NCI-H1930 (cell line): ENCODE measurements around the gene INTS11.

Source experiments
- DNase-seq, 2 experiments: peaks; one replicate each; lab custom pipeline; 2025; lab: John Stamatoyannopoulos, UW

Gene INTS11

DNA sequence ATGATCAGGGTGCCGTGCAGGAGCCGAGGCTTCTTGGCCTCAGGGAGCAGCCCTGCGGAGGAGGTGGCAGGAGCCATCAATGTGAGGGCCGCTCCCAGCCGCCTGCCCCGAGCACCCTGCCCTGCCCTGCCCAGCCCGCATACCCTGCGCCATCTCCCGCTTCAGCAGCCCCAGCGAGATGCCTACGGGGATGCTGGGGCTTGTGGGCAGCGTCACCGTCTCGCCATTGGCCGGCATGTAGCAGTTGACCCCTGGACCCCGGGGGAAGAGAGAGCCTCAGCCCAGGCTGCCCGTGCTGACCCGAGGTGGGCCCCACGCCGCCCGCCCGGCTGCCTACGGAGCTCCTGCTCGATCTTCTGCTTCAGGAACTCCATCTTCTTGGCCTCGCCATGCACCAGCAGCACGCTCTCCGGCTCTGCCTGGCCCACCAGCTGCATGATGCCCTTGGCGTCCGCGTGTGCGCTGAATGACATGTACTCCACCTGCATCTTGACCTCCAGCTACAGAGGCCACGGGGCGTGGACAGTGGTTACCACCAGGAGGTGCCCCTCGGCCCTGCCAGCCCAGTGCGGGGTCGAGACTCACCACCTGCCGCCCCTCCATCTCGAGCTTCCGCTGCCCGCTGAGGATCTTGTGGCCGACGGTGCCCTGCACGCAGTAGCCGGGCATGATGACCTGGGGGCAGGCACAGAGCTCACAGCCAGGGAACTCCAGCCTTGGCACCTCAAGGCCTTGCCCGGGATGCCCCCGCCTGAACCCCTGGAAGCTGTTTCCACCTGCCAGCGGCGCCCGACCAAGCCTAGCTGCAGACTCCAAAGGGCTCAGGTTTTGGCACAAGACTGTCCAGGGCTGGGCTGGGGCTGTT, 11.8 kb downstream of the INTS11 start:
- no peak for DNase-seq

DNA sequence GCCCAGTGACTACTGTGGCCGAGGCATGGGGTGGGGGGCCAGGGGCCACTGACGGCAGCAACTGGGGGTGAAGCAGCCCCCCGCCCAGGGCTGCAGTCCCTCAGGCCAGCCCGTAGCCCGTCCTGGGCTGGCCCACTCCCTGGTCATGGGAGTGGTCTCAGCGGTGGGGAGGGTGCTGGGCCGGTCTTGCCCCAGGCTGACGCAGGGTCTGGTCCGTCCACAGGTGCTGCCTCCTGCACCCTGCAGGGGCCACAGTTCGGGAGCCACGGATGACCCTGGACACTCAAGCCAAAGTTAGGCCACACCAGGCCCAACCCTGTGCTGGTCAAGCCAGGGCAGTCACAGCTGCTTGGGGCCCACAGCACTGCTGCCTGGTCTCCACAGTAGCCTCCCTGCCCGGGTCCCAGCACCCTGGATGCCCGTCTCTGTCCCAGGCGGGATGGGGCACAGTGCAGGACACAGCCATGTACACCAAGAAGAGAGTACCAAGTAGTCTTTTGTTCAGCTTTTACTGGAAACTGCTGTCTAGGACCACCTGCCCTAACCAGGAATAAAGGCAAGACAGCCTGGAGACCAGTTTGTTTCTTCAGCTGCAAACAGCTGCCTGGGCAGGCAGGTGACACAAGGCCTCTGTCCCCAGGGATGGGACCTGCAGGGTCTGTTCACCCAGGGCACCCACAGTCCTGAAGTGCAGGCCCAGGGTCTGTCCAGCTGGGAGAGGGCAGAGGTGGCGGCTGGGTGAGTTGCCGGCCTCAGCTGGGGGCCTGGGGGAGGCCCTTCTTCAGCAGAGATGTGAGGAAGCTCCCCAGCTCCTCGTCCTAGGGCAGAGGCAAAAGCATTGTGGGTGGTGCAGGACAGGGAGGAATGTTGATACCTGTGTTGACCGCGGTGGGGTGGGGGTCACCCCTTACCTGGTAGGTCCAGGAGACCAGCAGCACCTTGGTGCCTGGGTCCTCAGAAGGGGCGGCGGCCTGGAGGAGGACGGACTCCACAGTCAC, 13.1 kb downstream of the INTS11 start:
- no peak for DNase-seq

DNA sequence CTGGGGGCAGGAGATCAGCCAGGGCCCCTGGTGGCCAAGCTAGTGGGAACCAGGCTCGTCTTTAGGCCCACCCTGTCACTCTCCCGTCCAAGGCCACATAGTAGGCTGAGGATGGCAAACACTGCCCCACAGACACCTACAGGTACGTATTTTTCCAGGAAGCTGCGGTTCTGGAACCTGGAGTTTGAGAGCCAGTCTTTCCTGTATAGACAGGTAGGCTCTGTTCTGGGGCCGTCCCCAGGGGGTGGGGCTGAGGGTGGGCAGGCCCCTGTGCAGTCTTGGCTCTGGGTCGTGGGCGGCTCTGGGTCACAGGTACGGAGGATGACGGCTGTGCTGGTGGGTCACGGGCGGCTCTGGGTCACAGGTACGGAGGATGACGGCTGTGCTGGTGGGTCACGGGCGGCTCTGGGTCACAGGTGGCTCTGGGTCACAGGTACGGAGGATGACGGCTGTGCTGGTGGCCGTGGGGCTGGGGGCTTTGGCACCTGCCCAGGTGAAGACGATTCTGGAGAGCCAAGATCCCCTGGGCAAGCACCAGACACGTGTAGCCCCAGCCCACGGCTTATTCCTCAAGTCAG, 13.9 kb downstream of the INTS11 start:
- no peak for DNase-seq

DNA sequence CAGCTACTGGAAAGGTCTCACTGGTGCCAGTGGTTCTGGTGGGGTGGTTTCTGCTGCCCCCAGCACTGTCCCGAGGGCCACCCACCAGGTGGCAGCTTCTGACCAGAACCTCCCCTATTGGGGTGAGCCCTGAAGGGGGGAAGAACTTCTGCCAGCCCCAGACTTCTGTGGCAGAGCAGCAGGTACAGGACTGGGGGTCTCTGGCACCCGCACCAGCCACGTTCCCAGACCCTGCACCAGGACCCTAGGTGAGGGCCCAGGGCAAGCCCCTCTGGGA, 14.4 kb downstream of the INTS11 start:
- DNase-seq: no peak

DNA sequence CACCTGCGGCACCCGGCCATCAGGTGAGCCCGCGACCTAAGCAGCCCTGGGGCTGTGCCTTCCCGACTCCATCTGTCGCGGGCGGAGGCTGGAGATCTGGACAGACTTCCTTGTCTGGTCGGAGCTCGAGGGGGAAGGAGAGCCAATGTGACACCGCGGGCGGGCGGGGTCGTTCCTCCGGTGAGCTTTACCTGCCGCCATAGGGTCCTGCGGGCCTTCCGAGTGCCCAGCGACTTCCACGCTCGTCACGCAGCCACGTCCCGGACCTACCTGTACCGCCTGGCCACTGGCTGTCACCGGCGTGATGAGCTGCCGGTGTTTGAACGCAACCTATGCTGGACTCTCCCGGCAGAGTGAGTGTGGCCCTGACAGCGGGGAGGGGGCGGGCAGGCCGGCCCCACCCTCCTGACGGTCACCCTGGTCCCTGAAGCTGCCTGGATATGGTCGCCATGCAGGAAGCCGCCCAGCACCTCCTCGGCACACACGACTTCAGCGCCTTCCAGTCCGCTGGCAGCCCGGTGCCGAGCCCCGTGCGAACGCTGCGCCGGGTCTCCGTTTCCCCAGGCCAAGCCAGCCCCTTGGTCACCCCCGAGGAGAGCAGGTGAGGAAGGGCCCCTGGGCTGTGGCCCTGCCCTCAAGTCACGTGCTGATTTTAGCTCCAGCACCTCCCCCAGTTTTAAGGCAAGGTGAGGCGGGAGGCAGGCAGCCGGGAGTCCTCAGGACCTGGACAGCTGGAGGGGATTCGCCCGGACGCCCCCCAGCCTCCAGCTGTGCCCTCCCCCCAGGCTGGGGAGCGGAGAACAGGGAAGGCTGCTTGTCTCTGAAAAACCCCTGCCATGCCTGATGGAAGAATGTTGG, 15.0 kb downstream of the INTS11 start:
- DNase-seq: no peak

DNA sequence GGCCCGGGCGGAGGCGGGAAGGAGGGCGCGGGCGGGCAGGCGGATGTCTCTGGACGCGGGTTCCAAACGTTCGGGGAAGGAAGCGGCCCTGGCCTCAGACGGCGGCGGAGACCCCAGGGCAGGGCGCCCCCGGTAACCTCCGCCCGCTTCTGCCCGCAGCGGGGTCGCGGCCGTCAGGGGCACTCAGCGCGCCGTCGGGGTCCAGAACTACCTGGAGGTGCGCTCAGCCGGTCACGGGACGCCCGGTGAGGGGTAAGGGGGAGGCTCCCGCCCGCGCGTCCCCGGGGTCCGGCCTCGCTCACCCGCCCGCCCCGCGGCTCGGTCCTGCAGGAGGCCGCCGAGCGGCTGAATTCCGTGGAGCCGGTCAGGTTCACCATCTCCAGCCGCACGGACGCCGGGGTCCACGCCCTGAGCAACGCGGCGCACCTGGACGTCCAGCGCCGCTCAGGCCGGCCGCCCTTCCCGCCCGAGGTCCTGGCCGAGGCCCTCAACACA, 15.7 kb downstream of the INTS11 start:
- DNase-seq: no peak

DNA sequence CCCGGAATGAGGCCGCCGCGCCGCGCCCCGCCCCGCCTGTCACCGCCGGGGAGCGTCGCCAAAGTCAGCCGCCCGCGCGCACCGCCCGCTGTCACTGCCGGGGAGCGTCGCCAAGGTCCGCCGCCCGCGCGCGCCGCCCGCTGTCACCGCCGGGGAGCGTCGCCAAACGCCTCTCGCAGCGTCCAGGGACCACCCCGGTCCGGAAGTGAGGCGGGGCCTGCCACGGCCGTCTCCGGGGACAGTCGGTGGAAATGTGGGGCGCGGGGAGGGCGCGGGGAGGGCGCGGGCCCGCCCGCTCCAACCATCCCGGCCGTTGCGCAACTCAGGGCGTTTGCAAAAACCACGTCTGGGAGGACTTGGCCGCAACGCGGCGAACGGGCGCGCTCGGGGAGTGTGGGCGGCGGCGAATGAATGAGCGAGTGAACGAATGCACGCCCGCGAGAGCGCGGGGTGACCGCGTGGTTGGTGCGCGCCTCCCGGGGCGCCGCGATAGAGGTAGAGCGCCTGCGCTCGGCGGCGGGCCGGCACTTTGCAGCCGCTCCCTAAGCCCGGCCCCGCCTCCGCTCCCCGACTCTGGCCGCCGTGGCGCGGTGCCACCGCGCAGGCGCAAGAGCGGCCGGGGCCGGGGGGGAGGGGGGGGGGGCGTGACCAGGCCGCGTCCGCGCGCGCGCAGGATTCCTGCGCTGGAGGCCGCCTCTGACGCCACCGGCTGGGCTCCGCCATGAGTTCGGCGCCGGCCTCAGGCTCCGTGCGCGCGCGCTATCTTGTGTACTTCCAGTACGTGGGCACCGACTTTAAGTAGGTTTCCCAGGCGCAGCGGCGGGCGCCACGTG, 16.3 kb downstream of the INTS11 start, which contains the start of the genes ACAP3 and PUSL1:
Gene ACAP3, minus strand, starts transcription at position 8 of the 833 bp plus-strand sequence. CDS start 115 bp downstream, outside the sequence.
Gene PUSL1, plus strand, starts transcription at position 675 of the 833 bp plus-strand sequence. Its CDS starts 47 bp downstream, at position 722.
- DNase-seq: peak; percentile 80 to 92

DNA sequence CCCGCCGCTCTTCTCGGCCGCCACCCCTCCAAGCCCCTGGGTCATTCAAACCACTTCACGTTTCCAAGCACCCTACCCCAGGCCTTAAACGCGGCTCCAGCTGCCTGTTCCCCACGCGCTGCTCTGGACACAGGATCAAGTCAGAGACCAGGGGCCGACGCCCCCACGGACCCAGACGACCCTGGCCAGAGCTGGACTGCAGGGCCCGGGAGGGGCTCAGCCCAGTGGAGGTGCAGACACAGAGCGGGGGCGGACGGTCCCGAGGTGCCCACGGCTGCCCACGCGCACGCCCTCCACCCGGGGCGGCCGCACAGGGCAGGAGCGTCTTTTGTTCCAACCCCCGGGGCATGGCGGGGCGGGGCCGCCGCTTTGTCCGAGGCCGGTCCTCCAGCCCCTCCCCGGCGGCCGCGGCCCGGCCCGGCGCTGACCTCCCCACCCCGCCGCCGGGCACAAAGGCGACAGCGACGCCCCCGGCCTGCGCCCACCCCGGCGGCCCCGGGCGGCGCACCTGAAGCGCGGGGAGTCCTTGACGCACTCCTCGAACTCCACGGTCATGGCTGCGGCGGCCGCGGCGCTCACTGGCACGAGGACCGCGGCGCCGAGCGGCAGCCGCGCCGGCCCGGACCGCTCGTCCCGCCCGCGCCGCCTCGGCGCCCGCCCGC, 17.1 kb downstream of the INTS11 start:
- no peak for DNase-seq

DNA sequence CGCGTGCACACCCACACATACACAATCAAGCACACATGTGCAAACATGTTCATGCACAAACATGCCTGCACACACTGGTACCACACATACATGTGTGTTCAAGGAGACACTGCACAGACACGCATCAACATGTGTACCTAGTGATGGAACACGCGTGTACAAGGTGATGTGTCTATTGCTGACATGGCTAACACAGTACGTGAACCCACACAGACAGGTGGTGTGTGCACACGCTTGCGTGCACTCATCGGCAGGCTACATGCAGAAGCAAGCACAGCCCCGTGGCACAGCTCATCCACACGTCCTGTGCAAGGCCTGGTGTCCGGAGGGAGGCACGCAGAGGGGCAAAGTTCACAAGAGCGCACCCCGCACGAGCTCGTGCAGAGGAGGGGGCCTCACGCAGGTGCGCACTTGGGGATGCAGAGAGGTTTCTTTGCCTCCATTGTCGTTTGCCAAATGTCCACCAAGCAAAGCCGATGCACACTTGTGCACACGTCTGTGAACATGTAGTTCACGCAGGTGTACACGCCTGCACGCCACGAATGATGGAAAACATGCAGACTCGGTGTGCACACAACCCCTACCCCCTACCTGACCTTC, 17.7 kb downstream of the INTS11 start:
- DNase-seq: no peak

DNA sequence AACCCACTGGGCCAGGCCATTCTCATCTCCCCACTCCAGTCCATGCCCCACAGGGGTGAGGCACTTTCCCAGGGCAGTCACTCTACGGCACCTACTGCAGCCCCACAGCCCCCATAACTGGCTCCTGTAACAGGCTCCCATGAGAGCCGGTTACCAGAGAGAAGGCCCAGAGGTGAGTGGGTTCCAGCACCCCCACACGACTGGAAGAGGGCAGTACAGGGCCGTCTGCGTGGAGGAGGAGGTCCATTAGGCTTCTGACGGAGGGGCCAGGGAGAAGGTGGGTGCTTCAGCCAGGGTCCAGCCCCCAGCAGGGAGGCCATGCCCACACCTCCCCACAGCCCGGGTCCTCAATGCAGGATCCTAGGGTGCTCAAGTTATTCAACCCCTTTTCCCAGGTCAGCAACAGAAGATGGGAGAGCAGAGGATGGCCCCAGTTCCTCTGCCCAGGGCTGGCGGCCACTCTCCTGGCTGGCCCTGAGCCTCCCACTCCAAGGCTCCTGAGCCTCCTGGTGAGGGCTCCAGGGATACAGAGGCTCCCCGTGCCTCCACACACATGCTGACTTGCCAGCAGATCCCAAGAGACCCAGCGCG, 18.3 kb downstream of the INTS11 start:
- DNase-seq: no peak

DNA sequence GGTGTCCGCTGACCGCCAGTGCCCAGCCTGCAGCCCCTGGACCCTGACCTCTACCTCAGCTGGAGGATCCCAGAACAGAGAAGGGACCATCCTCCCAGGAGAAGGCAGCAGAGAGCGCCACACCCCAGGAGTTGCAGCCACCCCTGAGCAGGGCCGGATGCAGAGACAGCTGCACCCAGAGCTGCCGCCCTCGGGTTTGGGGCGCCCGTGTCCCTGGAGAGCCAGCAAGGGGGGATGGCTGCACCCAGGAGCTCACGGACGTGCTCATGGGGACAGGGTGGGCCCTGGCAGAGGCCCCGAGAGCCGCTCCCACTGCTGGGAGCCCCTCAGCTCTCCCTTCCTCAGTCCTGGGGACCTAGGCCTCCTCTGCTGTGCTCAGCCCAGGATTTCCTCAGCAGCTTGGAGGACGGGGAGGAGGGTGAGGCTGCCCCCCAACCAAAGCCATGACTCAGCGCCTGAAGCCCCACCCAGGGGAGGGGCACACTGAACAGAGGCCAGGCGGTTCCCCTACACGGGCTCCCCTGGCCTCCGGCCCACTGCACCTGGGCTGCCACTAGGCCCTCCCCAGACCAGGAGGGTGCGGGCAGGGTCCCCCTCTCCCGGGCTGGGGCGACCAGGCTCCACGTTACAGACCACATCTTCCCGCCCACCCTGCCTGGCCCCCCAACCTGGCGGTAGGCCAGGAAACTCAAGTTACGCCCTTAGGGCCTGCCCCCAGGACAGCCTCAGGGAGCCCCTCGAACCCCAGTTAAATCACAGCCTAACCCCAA, 19.0 kb downstream of the INTS11 start:
- DNase-seq: no peak

DNA sequence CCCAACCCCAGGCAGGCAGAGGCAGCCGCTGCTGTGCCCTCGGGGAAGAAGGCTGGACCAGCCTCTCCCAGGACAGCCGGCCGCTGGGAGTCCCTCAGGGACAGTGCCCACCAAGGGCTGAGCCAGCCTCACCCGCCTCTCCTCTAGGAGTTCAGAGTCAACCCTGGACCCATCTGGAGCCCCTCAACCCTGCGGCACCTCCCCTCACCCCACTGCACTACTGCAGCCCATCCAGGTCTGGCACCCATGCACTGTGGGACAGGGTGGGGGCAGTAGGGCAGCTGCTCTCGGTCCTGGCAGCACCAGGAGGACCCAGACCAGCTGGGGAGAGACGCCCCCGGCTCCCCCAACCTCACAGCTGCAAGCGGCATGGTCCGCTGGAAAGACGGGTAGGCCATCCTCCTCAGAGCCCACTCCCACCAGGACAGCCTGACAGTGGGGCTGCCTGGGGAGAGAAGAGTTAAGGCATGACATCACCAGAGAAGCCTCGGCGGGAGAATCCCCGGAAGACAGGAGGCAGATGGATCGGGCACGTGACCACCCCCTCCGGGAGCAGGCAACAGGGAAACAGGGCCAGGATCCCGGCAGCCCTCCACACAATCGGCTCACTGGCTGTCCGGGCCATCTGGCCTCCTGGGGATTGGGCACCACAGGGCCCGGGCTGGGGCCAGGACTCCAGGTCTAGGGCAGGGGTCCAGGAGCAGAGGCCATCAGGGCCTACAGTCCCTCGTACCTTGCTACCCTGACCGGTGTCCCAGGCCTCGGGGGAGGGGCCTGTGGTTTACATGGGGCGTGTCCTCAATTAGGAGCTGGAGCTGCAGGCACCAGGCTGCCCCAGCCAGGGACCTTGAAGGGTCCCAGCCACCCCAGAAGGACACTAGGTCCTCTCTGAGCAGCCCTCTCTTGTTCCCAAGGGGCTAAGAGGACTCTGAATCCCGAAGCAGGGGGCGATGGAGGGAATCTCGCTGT, 19.8 kb downstream of the INTS11 start:
- no peak for DNase-seq

DNA sequence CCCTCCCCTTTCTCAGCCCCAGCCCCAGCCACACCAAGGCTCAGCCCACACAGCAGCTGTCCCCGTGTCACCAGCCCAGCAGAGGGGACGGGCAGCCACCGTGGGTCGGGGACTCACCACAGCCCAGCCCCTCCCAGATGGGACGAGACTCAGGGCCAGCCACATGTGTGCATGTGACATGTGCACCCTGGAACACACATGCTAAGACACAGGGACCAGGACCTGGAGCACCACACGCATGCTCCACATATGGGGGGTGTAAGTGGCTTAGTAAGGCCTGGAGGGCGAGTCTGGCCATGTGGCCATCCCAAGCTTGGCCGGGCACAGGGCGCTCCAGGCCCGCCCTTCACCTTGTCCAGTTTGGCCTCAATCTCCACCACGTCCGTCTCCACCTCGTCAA, 20.7 kb downstream of the INTS11 start:
- DNase-seq: no peak

DNA sequence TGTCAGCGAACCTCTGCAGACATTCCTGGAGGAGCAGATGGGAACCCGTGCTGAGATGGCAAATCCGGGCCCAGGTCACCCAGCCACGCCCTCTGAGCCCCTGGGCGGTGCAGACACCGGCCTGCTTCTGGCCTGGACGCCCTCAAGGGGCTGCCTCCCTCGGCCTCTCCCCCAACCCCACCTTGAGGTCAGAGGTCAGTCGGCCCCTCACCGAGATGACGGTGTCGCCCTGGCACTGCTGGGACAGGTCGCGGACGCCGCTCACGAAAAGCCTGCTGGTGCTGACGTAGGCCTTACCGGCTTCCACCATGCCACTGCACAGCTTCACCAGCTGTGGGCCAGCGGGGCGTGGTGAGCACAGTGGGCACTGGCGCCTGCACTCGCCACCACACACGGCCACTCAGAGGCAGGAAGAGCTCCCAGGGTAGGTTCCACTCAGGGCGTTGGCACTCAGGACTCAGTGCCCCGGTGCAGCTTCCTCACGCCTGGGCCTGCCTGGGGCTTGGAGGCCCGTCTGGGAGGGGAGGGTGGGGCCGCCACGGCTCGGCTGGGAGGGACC, 21.4 kb downstream of the INTS11 start:
- DNase-seq: no peak

DNA sequence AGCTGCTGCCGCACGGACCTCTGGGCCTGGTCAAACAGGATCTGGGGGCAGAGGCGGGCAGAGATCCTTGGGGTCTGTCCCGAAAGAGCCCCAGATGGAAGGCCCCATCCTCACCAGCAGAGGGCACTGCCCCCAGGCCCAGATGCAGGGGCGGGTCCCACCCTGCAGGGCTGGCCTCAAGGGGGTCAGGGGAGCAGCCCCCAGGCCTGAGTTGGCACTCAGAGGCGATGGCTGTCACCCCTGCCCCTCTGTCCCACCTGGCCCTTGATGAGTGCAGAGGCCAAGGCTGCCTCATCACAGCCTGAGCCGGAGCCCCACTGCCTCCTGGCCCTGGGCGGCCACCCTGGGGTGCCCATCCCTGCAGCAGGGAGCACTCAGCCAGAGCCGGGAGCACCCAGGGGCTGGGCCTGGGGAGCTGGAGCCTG, 22.4 kb downstream of the INTS11 start:
- DNase-seq: no peak

DNA sequence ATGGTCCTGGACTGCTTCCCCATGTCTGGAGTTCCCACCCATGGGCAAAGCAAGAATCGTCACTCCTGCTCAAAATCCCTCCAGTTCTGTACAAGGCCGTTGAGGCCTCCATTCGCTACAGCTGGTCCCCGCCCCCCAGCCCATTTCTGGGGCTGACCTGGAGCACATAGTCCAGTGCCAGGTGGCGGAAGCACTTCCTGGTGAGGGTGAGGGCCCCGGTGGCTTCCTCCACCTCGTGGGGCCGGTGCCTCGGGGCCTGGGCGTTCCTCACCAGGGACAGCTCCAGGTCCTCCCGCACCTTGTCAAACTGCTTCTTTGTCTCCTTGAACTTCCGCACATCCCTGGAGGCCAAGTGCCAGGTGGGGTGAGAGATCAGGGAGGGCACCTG, 24.1 kb downstream of the INTS11 start:
- no peak for DNase-seq
